ENCODE results near the gene GINM1. TPM values are rescaled to one million over a fixed set of nuclear protein-coding genes. Genes with fewer than 3 reads are reported as not detected.

The GINM1 gene
- polyA plus RNA-seq, 1 of the 3 experiments (the other 2 are of a cell fraction), result 24.4 TPM

DNA sequence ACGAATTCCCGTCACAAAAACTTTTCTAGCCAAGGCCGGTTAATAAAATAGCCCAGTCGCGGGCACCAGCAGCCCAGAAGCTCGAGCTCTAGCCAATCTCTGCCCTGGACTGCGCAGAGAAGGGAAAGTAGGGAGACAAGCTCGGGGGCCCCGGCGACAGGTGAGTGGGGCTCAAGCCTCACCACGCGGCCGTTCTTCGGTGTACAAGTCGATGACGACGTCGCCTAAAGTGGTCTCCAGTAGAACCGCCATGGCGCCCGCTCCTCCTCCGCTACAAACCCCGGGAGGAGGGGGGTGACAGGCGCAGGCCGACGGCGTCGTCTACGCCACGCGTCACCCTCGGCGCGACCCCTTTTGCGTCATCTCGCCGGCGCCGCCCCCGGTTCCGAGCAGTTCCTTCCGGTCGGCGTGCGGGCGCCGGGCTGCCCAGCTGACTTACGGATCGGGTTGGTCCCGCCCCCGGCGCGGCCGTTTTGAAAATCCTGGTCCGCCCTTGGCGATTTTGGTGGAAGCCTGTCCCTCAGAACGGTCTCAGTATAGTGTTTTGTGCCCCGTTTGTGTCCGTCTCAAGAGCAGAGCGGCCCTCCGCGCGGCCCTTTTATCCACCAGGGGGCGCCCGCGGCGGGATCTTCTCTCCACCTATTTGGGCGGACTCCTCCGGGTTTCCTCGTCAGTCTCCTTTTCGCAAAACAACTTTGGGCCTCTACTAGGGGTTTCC, 20.3 kb upstream of the GINM1 start, which contains the start of gene PPIL4 (continued):
- TF ChIP-seq, protein P1, sequence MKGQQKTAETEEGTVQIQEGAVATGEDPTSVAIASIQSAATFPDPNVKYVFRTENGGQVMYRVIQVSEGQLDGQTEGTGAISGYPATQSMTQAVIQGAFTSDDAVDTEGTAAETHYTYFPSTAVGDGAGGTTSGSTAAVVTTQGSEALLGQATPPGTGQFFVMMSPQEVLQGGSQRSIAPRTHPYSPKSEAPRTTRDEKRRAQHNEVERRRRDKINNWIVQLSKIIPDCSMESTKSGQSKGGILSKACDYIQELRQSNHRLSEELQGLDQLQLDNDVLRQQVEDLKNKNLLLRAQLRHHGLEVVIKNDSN (IDR thresholded peaks at IDR 0.05; ENCODE audit: borderline replicate concordance, low read depth), result peak; percentile 77
- TF ChIP-seq FOXJ3 (CRISPR knock-in tag; IDR thresholded peaks at IDR 0.05), result 0 out of 2 replicates have a peak, but pooled peaks have one; percentile 51
- TF ChIP-seq MEF2A (IDR thresholded peaks at IDR 0.05; ENCODE audit: borderline replicate concordance, low read depth), result no peak
- peak; percentile 82 for TF ChIP-seq ELF1 (IDR thresholded peaks at IDR 0.05)
- peak; percentile 97 for TF ChIP-seq SIN3A (IDR thresholded peaks at IDR 0.05; ENCODE audit: borderline replicate concordance, low read depth, low read length)
- TF ChIP-seq TAF1 (IDR thresholded peaks at IDR 0.05; ENCODE audit: borderline replicate concordance, low read depth, low read length), result peak; percentile 59; the same call in 1 of the 2 replicates
- TF ChIP-seq MXI1 (IDR thresholded peaks at IDR 0.05; ENCODE audit: low read depth, low read length), result peak; percentile 84
- TF ChIP-seq, protein P2, sequence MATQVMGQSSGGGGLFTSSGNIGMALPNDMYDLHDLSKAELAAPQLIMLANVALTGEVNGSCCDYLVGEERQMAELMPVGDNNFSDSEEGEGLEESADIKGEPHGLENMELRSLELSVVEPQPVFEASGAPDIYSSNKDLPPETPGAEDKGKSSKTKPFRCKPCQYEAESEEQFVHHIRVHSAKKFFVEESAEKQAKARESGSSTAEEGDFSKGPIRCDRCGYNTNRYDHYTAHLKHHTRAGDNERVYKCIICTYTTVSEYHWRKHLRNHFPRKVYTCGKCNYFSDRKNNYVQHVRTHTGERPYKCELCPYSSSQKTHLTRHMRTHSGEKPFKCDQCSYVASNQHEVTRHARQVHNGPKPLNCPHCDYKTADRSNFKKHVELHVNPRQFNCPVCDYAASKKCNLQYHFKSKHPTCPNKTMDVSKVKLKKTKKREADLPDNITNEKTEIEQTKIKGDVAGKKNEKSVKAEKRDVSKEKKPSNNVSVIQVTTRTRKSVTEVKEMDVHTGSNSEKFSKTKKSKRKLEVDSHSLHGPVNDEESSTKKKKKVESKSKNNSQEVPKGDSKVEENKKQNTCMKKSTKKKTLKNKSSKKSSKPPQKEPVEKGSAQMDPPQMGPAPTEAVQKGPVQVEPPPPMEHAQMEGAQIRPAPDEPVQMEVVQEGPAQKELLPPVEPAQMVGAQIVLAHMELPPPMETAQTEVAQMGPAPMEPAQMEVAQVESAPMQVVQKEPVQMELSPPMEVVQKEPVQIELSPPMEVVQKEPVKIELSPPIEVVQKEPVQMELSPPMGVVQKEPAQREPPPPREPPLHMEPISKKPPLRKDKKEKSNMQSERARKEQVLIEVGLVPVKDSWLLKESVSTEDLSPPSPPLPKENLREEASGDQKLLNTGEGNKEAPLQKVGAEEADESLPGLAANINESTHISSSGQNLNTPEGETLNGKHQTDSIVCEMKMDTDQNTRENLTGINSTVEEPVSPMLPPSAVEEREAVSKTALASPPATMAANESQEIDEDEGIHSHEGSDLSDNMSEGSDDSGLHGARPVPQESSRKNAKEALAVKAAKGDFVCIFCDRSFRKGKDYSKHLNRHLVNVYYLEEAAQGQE (IDR thresholded peaks at IDR 0.05; ENCODE audit: low read depth, low read length), result 0 out of 2 replicates have a peak, but pooled peaks have one; percentile 31
- TF ChIP-seq CHD2 (IDR thresholded peaks at IDR 0.05; ENCODE audit: low read length, partially characterized antibody), result peak; percentile 79
- peak; percentile 45 for TF ChIP-seq RAD21 (IDR thresholded peaks at IDR 0.05; ENCODE audit: low read length)

DNA sequence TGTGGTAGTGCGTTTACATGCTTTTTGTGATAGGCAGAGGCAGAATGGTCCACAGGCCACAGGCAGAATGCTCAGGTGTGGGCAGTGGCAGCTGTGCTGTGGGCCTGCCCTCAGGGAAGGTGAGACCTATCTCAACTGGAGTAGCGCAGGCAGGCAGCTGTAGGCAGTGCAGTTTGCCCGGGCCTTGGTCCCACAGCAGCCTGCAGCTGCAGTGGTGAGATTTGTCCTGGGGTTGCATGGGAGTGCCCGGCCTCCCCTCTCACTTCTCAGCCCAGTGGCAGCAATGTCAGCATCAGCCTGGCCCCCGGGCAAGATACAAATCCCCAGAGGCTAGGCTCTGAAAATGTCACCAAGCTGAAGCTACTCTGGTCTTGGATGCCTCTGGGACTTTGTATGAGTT, 14.3 kb upstream of the GINM1 start:
- Histone ChIP-seq H3K27me3 (ENCODE audit: insufficient read depth) (no peaks in the 10 kb centered on the region), H3K4me1 (ENCODE audit: control insufficient read depth in 1 of 2, insufficient read depth in 2 of 2, low read depth in 1 of 2, low read length in 1 of 2) (no peaks in the 10 kb centered on the region), H3K9ac (no peak overlapping the region), H3K27ac (ENCODE audit: low read depth in 2 of 2, low read length in 1 of 2) (no peak overlapping the region), H3K4me3 (ENCODE audit: low read depth in 2 of 2, low read length in 1 of 2) (no peak overlapping the region), H3K79me2 (ENCODE audit: insufficient read depth) (no peaks in the 10 kb centered on the region), H3F3A (replicated peaks; ENCODE audit: insufficient read depth) (no peaks in the 10 kb centered on the region), H2AFZ (ENCODE audit: low read depth) (peak overlapping the region; percentile 24; the same call in 1 of the 2 replicates), H3K9me3 (no peaks in the 10 kb centered on the region), H4K20me1 (ENCODE audit: insufficient read depth) (no peaks in the 10 kb centered on the region), H3K36me3 (replicated peaks in 1 of 2; ENCODE audit: control insufficient read depth in 1 of 2, insufficient read depth in 2 of 2, low read length in 1 of 2) (no peaks in the 10 kb centered on the region), H3K4me2 (no peak overlapping the region), H3K9me2 (no peaks in the 10 kb centered on the region)
- DNase-seq, result no peak
- ChIA-PET CTCF (interaction anchor here (0.7 to 2.3 kb wide), 4 partner anchors 9 to 35 kb away, joined by 3 to 11 read pairs (median 7); partner anchors contain the start of gene GINM1), POLR2A (no interaction called here)
- 20% methylated on average over 1 of the region's 5 CpGs for WGBS (ENCODE audit: low lambda C conversion rate)
- no peak for TF ChIP-seq ELF1 (IDR thresholded peaks at IDR 0.05)
- TF ChIP-seq, protein P3, sequence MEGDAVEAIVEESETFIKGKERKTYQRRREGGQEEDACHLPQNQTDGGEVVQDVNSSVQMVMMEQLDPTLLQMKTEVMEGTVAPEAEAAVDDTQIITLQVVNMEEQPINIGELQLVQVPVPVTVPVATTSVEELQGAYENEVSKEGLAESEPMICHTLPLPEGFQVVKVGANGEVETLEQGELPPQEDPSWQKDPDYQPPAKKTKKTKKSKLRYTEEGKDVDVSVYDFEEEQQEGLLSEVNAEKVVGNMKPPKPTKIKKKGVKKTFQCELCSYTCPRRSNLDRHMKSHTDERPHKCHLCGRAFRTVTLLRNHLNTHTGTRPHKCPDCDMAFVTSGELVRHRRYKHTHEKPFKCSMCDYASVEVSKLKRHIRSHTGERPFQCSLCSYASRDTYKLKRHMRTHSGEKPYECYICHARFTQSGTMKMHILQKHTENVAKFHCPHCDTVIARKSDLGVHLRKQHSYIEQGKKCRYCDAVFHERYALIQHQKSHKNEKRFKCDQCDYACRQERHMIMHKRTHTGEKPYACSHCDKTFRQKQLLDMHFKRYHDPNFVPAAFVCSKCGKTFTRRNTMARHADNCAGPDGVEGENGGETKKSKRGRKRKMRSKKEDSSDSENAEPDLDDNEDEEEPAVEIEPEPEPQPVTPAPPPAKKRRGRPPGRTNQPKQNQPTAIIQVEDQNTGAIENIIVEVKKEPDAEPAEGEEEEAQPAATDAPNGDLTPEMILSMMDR (IDR thresholded peaks at IDR 0.05), result no peak
- TF ChIP-seq SIN3A (IDR thresholded peaks at IDR 0.05; ENCODE audit: borderline replicate concordance, low read depth, low read length), result no peak
- TF ChIP-seq FOSL2 (IDR thresholded peaks at IDR 0.05; ENCODE audit: borderline replicate concordance, low read depth), result no peak
- TF ChIP-seq, protein P2 (IDR thresholded peaks at IDR 0.05; ENCODE audit: low read depth, low read length), result no peak
- no peak for TF ChIP-seq GATA2 (CRISPR knock-in tag; IDR thresholded peaks at IDR 0.05)
- TF ChIP-seq, protein P1 (IDR thresholded peaks at IDR 0.05; ENCODE audit: borderline replicate concordance, low read depth), result no peak
- no peak for TF ChIP-seq GABPA (IDR thresholded peaks at IDR 0.05; ENCODE audit: low read depth)
- TF ChIP-seq, protein P4, sequence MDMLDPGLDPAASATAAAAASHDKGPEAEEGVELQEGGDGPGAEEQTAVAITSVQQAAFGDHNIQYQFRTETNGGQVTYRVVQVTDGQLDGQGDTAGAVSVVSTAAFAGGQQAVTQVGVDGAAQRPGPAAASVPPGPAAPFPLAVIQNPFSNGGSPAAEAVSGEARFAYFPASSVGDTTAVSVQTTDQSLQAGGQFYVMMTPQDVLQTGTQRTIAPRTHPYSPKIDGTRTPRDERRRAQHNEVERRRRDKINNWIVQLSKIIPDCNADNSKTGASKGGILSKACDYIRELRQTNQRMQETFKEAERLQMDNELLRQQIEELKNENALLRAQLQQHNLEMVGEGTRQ (IDR thresholded peaks at IDR 0.05; ENCODE audit: borderline replicate concordance, low read depth, low read length), result no peak
- TF ChIP-seq RXRA (IDR thresholded peaks at IDR 0.05; ENCODE audit: borderline replicate concordance, low read depth), result no peak

All from SK-N-SH (cell line).